ENCODE data around the gene MRPL34.

The MRPL34 gene

DNA sequence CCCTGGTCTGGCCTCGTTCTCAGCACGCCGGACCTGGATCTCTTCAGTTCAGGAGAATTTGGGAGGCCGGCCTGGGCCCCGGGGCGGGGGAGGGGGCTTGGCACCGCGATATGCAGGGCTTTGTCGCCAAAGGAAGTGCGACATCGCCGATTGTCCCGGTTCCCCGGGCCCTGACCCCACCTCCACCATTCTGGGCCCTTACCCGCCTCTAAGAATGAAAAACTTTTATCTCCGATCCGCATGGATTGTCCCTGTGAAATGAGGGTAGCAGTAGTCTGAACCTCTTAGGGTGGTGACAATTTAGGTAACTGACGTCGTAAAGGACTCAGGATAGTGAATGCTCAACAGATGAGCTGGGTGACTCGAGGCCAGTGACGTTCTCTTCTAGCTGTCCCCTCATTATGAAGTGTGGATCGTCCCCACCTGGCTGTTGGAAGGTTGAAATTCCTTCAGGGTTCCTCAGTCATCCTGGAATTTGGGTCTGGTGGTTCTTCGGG, 4.3 kb downstream of the MRPL34 start:
- no peak for DNase-seq (ENCODE audit: low read depth)

DNA sequence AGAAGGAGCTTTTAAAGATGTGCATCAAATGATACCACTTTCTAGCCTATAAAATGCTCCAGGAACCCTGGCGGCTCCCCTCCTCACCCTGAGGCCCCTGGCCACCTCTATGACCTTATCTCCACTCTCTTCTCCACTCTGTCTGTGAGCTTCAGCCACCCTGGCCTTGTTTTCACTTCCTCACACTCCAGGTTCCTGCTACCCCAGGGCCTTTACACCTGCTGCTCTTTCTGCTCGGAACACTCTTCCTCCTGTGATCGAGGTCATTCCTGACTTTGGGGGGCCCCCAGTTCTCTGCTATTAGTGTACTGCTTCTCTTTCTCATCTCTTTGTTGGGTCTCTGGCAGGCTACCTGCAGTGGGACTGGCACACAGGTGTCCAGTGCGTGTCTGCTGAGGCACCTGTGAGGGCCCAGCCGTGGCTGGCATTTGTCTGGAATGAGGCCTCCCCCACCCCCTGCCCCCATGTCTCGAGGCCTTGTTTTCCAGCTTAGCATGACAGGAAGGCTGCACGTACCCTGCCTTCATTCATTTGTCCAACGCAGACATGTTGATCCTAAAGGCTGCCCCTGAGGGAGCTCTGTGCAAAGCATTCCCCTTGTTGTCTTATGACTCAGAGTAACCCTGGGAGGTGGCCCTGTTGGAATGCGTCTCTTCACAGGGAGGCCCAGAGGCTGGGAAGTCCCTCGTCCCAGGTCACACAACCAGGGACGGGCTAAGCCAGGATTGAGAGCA, 6.0 kb downstream of the MRPL34 start:
- no peak for DNase-seq (ENCODE audit: low read depth)

DNA sequence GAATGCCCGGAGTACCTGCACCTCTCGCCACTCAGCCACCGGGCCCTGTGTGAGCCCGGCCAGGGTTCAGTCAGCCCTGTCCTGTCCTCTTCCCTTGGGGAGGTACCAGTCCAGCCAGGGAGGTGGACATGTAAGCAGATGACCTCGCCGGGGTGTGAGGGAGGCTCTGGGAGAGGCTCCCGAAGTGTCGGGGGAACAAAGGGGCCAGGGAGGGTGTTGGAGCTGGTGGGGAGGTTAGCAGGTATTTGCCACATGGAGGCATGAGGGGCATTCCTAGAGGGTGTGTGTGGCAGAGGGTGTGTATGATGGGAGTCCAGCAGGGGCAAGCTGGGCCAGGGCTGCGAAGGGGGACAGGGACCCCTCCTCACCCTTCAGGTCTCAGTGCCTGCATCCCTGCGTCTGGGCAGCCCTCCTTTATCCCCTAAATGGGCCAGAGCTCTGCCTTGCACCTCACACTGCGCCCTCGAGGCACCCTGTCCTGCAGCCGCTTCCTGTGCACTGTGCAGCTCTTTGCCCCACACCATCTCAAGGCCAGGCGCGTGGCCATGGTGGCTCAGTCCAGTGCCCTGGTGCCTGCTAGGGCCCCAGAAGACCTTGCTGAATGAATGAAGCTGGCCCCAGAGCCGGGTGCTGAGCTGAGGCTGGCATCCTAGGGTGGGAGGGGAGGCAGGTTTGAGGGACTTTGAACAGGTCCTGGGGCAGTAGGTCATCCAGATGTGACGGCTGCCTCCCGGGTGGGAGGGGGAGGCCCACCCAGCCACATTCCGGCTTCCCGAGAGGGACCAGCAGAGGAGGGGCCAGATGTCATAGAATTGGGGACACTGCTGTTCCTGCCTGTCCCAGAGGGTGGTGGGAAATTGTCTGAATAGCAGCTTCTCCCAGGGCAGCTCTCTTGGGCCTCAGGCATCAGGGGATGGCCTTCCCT, 6.8 kb downstream of the MRPL34 start:
- no peak for DNase-seq (ENCODE audit: low read depth)

DNA sequence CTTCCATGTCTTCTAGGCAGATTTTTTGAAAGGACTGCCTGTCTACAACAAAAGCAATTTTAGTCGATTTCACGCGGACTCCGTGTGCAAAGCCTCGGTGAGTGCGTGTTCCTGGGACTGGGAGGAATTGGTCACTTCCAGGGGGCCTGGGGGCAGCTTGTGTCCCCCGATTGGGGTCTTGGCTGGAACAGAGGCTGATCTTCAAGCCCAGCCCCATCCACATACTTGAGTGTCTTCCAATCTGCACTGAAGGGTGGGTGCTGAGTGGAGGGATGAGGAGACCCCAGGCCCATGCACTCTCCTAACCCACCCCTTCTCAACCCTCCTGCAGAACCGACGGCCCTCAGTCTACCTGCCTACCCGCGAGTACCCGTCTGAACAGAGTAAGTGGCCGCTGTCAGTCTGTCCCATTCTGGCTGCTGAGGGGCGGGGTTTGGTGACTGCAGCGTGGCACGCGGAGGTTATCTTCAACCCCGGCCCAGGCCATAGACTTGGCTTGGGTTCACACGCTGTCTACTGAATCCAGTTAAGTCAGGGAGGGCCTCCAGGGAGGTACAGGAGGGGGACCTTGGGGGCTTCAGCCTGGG, 8.4 kb downstream of the MRPL34 start:
- no peak for DNase-seq (ENCODE audit: low read depth)

DNA sequence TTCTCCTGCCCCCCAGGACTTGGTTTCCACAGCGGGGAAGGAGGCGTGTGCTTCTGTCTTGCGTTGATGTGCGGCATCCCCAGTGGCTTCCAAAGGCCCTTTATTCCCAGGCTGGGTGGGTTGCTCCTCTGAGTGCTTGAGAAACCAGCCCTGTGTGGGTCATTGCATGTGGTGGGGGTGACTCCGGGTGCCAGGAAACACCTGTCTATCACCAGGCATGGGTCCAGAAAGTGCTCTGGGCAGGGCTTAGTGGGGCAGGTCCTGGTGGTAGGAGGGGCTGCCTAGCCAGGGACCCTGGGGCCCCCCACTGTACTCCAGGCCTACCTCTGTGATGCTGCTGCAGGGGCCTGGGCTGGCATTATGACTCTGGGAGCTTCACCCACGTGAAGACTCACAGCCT, 13.3 kb downstream of the MRPL34 start:
- DNase-seq (ENCODE audit: low read depth): no peak

DNA sequence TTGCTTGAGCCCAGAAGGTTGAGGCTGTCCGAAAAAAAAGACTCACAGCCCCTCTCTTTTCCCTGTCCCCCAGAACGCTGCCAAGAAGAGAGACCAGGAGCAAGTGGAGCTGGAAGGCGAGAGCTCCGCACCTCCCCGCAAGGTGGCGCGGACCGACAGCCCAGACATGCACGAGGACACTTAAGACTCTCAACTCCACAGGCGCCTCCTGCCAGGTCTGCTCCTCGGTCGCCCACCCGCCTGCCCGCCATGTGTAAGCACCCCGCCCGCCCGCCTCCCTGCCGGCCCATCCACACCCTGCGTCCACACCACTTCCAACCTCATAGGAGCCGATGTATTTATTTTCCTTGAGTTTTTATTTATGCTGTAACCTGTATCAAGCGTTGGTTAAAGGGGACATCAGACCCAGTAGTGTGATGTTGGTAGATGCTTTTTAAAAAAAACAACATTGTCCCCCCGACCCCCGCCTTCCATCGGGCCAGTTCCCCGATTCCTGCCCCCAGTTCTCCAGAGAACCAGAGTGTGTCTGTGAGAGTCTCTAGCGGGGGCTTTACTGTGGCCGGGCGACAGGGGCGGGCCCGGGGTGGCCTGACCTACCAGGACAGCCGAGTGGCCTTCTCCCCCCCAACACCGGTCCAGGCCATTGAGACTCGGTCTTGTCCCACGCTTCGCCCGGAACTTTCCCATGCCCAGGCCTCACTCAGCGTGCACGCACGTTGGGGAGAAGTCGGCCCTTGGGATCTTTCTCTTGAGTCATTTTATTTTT, 14.0 kb downstream of the MRPL34 start:
- no peak for DNase-seq (ENCODE audit: low read depth)

DNA sequence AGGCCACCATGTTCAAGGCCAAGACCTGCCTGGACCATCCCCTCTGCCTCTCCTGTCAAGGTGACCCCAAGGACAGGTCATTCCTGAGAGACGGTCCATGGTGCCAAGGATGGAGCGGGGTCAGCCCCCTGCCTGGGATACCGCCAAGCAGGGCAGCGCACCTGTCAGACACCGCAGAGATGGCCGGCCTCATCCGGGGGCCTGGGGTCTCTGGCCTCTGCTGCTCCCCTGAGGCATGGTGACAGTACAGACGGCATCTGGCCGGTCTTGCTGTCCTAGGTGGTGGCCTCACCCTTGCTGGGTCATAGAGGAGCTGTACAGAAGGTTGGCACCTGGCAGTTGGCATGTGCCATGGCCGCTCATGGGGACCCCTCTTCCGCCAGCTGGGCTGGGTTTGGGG, 14.8 kb downstream of the MRPL34 start:
- DNase-seq (ENCODE audit: low read depth): no peak

DNA sequence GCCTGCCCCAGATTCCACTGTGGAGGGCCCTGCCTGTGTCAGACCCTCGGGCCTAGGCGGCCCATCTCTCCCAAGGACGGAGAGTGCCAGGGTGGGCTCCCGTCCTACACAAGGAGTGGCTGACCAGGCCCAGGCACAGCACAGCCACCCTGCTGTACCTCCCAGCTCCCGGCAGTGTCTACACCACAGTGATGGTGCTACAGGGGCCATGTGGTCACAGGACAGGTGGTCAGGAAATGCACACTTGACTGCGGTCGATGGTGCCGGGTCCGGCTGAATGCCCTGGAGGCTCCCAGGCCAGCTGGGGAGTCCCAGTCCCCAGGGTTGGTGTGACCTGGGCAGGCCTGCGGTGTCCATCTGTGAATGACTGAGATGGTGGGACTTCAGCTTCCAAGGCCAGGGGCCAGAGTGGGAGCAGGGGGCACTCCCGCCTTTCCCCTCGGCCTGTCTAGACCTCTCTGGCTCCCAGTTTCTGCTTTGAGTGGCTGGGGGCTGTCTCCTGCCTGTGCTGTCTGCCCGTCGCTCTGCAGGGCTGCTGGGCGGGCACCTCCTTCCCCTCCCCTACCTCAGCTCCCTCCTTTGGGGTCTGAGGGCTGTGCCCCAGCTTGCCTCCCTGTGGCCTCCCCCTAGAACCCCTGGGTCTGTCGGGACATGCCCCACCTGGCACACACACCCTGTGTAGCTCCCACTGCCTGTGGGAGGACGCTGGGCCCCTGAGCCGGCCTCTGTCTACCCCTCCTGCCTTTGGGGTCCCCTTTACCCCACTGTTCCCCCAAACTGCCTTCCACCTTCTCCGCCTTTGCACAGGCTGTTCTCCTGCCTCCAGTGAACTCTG, 16.2 kb downstream of the MRPL34 start:
- DNase-seq (ENCODE audit: low read depth): no peak

DNA sequence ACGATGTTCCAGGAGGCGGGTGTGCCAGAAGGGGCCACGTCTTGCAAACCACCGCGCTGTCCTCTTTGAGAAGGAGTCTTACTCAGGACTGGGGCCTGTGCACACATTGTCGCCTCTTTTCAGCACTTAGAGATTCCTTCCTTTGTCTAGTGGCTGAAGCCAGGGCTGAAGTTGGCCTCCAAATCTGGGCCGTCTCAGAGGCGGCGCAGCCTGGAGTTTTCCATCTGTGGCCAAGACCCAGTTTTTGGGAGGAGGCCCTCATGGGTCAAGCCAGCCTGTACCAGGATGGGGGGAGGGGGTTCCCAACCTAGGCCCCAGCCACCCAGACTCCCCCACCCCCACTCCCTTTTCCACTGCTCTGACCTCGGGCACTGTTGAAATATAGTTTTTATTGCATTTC, 17.2 kb downstream of the MRPL34 start:
- DNase-seq (ENCODE audit: low read depth): no peak

DNA sequence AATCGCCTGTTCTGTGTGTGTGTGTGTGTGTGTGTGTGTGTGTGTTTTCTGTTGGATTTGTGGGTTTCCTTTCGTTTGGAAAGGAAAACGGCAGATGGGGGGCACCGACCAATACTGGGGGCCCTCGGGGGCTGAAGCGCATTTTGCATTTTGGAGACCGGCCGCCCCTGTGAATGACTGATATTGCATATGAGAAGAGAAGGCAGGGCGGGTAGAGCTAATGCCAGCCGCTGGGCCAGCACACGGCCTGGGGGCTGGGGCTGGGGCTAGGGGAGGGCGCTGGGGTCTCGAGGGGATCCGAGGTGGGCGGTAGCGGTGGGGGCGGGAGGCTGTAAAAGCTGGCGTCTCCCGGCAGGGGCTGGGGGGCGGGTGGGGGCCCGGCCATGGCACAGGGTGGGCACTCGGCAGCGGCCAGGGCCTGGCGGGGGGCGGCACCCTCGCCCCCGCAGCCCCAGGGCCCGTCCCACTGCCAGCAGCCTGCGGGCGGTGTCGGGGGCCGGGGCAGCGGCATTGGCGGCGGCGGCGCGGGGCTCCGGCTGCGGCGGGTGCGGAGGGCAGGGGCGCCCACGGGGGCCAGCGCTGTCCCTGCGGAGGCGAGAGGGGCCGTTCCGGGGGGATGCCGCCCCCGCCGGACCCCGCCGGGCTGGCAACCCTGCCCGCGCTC, 17.8 kb downstream of the MRPL34 start:
- DNase-seq (ENCODE audit: low read depth): no peak

DNA sequence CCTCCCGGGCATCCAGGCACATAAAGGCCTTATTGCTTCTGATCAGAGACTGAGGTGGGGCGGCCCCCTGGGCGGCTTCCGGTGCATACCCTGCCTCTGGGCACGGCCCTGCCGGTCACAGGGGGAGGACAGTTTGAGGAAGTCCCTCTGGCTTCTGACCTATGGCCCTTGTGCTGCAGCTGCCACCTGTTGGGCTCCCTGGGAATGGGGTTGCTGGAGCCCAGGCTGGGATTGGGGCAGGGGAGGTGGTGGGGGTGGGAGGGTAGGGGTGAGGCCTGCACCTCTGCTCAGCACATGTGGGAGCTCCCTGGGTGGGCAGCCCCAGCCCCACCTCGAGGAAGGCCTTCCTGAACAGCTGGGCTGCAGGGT, 18.3 kb downstream of the MRPL34 start:
- DNase-seq (ENCODE audit: low read depth): no peak

DNA sequence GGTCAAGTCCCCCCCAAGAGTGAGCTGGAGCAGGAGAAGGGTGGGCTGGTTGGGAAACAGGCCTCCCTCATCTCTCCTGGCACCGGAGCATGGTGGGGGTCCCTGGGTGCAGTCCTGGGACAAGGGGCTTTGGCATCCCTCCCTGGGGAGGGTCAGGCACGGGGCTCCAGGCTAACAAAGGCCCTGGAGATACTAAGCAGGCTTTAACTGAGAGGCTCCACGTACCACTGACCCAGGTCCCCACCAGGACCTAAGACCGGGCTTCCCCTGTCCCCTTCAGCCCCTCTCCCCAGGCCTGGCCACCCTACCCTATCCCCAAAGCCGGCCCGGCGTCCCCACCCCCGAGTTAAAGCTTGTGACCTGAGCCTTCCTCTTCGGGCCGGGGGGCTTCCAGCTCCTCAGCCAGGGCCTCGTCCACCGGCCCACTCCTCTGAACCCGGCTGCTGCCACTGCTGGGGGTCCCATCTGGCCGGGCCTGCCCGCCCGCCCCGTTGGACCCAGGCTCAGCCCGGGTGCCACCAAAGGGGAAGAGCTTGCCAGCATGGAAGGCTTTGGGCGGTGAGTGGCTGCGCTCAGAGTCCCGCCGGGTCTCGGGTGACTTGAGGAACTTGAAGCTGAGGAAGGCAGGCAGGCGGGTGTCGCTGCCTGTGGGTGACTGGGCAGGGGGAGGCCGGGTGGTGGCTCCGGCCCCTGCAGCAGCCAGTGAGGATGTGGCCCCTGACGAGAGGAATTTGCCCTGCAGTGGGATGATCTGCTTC, 18.9 kb downstream of the MRPL34 start:
- no peak for DNase-seq (ENCODE audit: low read depth)

DNA sequence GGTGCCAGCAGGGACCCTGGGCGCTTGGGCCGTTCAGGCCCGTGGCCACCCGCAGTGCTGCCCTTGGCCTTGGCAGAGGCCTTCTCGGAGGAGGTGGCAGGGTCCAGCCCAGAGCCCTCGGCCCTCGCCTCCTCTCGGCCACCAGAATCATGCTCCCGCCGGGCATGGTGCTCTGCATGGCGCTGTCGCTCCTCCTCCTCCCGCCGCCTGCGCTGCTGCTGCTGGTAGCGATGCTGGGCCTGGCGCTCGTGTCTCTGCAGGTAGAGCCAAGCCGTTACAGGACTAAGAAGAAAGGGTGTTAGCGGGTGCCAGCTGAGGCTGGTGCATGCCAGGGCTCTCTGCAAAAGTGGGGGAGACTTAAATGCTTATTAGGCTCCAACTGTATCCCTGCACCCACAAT, 19.5 kb downstream of the MRPL34 start:
- no peak for DNase-seq (ENCODE audit: low read depth)

DNA sequence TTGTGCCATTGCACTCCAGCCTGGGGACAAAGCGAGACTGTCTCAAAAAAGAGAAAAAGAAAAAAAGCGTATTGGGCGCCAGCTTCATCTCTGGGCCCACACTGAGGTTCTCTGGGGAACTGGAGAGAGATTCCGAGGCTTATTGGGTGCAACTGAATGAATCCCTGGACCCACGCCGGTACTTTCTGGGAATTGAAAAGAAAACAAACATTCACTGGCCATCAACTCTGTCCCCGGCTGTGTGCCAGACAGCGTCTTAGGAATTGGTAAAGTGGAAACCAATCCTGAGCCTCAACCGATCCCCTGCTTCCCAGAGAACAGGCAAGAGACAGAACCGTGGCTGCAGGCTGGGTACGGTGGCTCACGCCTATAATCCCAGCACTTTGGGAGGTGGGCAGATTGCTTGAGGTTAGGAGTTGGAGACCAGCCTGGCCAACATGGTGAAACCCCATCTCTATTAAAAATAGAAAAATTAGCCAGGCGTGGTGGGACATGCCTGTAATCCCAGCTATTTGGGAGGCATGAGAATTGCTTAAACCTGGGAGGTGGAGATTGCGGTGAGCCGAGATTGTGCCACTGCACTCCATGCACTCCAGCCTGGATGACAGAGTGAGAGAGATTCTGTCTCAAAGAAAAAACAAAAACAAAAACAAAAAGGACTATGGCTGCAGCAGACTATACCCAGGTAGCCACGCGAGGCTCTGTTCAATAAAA, 20.4 kb downstream of the MRPL34 start:
- DNase-seq (ENCODE audit: low read depth): no peak

DNA sequence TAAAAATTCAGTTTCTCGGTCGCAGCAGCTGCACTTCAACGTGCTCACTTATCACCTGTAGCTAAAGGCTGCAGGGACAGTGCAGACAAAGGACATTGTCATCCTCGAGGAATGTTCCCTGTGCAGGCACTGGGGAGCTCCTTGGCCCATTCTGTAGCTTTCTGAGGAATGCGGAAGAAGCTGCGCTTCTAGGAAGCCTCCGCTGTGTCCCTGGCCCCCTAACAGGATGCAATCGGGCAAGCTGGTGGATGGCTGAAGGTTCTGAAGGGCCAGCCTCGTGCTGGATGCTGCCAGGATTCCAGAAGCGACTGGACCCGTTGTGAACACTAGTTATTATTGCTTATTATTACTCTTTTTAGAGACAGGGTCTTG, 20.9 kb downstream of the MRPL34 start:
- DNase-seq (ENCODE audit: low read depth): no peak

DNA sequence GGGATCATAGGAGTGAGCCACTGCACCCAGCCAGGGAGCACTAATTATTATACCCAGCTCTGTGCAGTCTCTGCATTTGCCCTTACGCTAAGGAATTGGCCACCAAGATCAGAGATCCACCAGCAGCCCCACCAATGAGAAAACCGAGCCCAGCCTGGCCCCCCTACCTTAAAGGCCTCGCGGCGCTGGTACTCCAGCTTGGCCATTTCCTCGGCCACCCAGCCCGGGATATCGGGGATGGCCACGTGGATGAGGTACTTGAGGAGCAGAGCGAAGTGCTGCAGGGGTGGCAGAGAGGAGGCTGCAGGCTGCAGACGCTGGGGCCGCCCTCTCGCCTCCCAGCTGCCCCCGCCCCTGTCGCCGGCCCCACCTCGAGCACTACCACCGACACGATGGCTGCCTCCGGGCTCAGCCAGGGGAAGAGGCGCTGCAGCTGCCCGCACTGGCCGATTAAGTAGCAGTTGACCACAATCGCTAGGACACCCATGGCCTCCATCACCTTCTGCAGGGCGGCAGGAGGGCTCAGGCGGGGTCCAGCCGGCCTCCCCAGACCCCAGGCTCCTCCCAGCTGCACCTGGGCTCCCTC, 21.5 kb downstream of the MRPL34 start:
- no peak for DNase-seq (ENCODE audit: low read depth)

DNA sequence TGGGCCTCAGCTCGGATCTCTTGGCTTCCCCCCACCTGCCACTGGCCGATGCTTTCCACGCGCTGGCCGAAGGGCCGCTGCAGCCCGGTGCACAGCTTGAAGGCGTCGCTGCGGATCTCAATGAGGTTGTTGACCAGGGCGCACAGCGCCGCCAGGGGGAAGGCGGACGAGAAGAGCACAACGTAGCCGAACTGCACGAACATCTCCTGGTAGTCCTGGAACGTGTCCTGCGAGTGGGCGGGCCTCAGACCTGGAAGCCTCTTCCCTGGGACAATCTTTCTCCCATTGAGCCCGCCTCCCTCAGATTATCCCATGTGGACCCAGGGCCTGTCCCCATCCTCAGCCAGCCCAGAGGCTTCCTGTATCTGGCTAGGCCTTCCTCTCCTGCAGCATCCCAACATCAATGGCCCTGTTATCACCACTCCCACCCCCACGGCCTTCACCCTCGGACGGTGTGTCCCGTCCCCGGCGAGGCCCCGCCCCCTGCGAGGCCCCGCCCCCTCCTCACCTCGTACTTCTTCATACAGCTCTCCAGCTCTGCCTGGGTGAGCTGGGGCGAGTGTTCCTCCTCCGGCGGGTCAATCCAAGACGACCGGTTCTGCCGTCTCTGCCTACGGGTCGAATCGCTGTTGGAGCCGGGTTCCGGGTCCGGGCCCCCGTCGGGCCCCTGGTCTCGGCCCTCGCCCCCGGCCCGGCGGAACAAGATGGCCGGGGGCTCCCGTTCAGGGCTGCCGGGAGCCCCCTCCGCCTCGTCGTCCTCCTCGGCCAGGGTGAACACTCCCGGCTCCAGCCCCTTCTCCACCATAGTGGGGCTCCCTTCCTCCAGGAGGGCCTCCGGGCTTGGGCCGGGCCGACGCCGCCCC, 22.2 kb downstream of the MRPL34 start:
- DNase-seq (ENCODE audit: low read depth): no peak
